Measurements from ENCODE around the gene ACOT13.
"Not testable (repeated sequence)": the region's sequence is repeated elsewhere in the genome, so short reads cannot be mapped to it uniquely, and the experiment has no call there.

Gene ACOT13

GRCh38 chr6:24659561-24659960 is 7.3 kb upstream of the ACOT13 start:
- TF ChIP-seq CTCF (IDR thresholded peaks at IDR 0.05; ENCODE audit: borderline replicate concordance, control extremely low read depth, extremely low read depth, insufficient read depth, missing control alignments): no peak
- in situ Hi-C loops (cut with MboI; ENCODE audit: low sequenced_read_pairs, unreplicated experiment): no loop called here
- DNase-seq (ENCODE audit: low spot score): no peak

- in situ Hi-C loops (cut with MboI; ENCODE audit: low sequenced_read_pairs, unreplicated experiment): no loop called here
- no peak for DNase-seq (ENCODE audit: low spot score)
- no peak for TF ChIP-seq CTCF (IDR thresholded peaks at IDR 0.05; ENCODE audit: borderline replicate concordance, control extremely low read depth, extremely low read depth, insufficient read depth, missing control alignments)
Measured at GRCh38 chr6:24660105-24660504, 6.8 kb upstream of the ACOT13 start.

GRCh38 chr6:24661759-24662158 is 5.1 kb upstream of the ACOT13 start:
- DNase-seq (ENCODE audit: low spot score); in situ Hi-C loops (cut with MboI; ENCODE audit: low sequenced_read_pairs, unreplicated experiment): not testable (repeated sequence)

- in situ Hi-C loops (cut with MboI; ENCODE audit: low sequenced_read_pairs, unreplicated experiment): no loop called here
- no peak for TF ChIP-seq CTCF (IDR thresholded peaks at IDR 0.05; ENCODE audit: borderline replicate concordance, control extremely low read depth, extremely low read depth, insufficient read depth, missing control alignments)
- DNase-seq (ENCODE audit: low spot score): no peak
Measured at GRCh38 chr6:24662236-24662635, 4.6 kb upstream of the ACOT13 start.

- TF ChIP-seq CTCF (IDR thresholded peaks at IDR 0.05; ENCODE audit: borderline replicate concordance, control extremely low read depth, extremely low read depth, insufficient read depth, missing control alignments): no peak
- DNase-seq (ENCODE audit: low spot score): no peak
- in situ Hi-C loops (cut with MboI; ENCODE audit: low sequenced_read_pairs, unreplicated experiment): no loop called here
Measured at GRCh38 chr6:24663189-24663588, 3.7 kb upstream of the ACOT13 start.

DNA sequence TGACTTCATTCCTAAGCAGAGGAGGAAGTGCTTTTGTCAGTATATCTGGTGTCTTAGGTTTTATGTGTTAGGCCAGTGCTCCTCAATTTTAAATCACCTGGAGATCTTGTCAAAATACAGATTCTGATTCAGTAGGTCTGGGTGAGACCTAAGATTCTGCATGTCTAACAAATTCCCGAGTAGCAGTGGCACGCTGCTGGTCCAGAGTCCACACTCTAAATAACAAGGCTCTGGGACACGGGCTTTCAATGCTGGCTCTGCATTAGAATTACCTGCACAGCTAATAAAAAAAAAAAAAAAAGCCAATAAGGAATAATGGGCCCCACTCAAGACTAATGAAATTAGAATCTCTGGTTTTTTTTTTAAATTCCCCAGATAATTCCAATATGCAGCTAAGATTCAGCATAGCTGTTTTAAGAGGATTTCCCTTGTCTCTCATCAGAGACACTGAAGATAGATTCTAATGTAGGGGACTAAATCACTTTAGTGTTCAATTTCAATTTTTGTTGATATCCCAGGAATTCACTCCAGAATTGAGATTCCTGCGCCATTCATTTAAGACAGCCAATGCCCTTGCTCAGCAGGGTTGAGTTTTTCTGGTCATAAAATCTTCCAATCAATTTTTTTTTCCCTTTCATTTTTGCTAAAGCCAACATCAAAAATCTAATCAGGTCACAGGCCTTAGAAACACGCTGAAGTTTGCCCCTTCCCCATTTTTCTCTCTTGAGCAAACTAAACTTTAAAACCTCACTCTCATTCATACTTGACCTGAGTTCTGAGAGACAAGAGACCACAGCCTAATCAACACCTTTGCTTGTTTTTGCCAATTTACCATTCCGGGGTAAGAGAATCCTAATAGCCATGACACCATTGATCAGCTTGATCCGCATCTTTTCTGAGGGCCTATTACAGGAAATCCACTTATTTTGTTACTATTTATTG is 2.6 kb upstream of the ACOT13 start:
- in situ Hi-C loops (cut with MboI; ENCODE audit: low sequenced_read_pairs, unreplicated experiment): no loop called here
- TF ChIP-seq CTCF (IDR thresholded peaks at IDR 0.05; ENCODE audit: borderline replicate concordance, control extremely low read depth, extremely low read depth, insufficient read depth, missing control alignments): no peak
- no peak for DNase-seq (ENCODE audit: low spot score)

GRCh38 chr6:24666097-24666640 is 708 bp upstream of the ACOT13 start:
- in situ Hi-C loops (cut with MboI; ENCODE audit: low sequenced_read_pairs, unreplicated experiment): no loop called here
- peak; percentile 52 for DNase-seq (ENCODE audit: low spot score)
- no peak for TF ChIP-seq CTCF (IDR thresholded peaks at IDR 0.05; ENCODE audit: borderline replicate concordance, control extremely low read depth, extremely low read depth, insufficient read depth, missing control alignments)
